NCI-H345 treated with DMSO at 0.1 percent for 48 hours (cell line): ENCODE measurements around the gene CKS2.
"Not testable (repeated sequence)": the region's sequence is repeated elsewhere in the genome, so short reads cannot be mapped to it uniquely, and the experiment has no call there.

ENCODE experiments used
- DNase-seq: peaks from one replicate; lab custom pipeline; 2025; ENCODE audit not compliant: unreplicated experiment; lab: John Stamatoyannopoulos, UW

CKS2 gene

DNA sequence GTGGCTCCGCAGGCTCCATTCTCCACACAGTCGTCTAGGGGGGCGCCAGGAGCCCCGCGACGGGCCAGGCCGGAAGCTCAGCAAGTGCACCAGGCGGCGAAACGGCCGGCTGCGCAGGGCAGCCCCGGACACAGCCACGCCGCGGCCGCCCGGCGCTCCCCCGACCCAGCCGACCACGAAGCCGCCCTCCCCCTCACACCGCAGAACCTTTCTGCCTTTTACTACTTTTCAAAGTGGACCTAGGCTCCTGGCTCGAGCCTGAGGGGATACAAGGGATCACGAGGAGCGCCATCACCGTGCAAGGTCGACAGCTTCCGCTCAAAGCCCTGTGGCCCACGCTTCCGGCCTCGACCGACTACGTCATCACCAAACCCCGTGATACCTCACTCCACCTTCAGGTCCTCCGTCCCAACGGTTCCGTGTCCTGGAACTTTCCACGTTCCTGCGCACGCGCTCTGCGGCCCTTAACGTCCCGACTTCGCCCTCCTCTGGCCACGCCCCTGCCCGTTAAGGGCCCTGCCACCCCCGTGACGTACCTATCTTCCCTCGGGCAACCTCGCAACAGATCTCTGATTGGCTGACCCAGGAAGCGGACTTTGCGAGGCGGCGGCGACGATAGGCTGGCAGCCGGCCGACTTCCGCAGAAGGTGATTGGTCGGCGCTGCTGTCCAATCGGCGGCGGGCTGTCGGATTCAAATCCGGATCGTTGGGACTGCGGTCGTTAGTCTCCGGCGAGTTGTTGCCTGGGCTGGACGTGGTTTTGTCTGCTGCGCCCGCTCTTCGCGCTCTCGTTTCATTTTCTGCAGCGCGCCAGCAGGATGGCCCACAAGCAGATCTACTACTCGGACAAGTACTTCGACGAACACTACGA lies at the start of gene CKS2:
Gene CKS2 (plus strand): TSS at position 721 of the 871 bp plus-strand sequence. CDS start 98 bp downstream, at position 819.
- peak; percentile 97 for DNase-seq

DNA sequence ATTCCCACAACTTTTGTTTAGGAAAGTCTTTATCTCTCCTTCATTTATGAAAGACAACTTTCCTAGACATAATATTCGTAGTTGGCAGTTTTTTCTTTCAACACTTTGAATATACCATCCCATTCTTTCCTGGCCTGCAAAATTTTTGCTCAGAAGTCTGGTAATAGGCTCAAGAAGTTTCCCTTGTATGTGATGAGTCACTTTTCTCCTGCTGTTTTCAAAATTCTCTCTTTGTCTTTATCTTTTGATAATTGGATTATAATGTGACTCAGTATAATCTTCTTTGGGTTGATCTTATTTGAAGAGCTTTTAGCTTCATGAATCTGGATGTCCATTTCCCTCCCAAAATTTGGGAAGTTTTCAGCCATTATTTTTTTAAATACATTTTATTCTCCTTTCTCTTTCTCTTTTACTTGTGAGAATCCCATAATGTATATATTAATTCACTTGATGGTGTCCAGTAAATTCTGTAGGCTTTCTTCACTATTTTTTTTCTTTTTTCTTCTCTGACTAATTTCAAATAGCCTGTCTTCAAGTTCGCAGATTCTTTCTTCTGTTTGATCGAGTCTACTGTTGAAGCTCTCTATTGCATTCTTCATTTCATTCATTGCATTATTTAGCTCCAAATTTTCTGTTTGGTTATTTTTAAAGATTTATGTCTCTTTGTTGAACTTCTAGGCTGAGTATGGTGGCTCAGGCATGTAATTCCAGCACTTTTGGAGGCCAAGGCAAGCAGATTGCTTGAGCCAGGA lies 37.3 kb upstream of the CKS2 start:
- no peak for DNase-seq

DNA sequence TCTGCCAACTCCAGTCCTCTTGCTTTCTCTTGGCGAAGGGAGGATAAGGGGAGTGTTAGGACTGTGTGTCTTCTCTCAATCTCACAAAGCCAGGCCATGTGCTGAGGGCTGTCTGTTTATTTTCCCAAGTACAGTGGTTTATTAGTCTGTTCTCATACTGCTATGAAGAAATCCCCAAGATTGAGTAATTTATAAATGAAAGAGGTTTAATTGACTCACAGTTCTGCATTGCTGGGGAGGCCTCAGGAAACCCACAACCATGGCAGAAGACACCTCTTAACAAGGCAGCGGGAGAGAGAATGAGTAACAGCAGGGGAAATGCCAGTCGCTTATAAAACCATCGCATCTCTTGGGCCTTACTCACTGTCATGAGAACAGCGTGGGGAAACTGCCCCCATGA lies 36.2 kb upstream of the CKS2 start:
- DNase-seq = no peak

DNA sequence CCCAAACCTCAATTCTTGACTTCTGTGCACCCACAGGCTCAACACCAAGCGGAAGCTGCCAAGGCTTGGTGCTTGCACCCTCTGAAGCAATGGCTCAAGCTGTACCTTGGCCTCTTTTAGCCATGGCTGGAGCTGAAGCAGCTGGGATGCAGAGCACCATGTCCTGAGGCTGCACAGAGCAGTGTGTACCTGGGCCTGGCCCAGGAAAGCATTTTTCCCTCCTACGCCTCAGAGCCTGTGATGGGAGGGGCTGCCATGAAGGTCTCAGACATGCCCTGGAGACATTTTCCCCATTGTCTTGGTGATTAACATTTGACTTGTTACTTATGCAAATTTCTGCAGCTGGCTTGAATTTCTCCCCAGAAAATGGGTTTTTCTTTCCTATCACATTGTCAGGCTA lies 35.0 kb upstream of the CKS2 start:
- not testable (repeated sequence) for DNase-seq

DNA sequence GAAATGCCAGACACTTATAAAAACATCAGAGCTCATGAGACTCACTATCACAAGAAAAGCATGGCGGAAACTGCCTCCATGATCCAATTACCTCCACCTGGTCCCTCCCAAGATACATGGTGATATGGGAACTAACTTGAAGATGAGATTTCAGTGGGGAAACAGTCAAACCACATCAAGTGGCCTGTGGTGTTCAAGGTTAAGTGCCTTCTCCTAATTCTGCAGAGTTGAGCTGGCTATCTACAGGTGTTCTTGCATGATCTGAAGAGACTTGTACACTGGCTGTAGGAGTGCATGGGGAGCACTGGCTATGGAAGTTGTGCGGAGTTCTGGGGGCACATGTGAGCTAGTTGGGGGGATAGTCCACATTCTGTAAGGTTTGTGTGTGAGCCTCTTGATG lies 34.0 kb upstream of the CKS2 start:
- no peak for DNase-seq

DNA sequence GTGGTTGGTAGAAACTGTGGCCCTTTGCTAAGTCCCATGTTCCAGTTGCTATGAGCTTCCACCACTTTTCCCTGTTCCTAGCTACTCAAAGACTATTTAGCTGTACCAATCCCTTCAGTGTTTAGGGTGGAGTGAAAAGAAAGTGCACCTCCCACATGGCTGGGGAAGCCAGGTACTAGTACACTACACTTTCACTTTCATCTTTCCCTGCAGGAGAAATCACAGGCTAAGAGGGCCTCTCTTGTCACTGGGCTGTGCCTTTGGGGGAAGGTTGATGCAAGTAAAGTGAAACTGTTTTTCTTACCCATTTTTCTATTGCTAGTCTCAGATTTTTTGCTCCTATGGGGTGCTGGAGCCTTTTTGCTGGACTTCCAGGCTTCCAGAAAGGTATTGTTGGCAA lies 33.5 kb upstream of the CKS2 start:
- no peak for DNase-seq

DNA sequence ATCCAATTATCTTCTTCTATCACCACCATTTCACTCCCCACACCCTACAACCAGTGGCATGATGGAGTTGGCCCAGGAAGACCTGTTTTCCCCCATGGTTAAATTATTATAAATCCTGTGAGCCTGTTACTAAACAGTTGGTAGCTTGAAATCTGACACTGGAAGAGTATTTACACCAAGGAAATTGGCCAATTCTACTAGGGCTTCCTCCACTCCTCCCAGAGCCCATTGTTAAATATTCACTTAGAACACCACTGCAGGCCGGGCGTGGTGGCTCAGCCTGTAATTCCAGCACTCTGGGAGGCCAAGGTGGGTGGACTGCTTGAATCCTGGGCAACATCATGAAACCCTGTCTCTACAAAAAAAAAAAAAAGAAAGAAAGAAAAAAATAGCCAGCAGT lies 32.4 kb upstream of the CKS2 start:
- no peak for DNase-seq

DNA sequence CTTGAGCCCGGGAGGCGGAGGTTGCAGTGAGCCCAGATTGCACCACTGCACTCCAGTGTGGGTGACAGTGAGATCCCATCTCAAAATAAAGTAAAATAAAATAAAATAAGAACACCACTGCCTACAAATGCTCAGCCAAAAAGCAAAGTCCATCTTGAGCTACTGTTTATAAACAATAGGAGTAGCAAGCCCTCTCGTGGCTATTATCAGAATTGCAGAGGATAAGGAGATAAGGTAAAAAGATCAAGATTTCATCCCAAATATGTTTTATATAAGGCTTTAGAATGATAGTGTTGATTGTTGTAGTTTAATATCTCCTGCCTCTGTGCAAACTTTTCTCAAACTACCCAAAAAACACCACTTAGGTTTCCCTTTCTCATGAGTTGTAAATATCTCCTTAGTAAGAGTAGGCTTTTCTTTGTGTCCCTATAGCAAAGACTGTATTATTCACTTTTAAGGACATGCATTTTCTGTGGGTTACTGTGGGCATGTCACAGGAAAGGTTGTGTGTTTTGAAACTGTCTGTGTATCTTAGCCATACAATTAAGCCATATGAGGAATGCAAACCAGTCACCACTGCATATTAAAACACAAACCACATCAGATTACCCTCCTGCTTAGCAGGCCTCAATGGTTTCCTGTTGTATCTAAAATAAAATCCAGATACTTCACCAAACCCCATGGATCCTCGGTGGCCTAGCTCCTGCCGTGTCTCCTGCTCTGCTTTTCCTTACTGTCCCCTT lies 31.8 kb upstream of the CKS2 start:
- no peak for DNase-seq

DNA sequence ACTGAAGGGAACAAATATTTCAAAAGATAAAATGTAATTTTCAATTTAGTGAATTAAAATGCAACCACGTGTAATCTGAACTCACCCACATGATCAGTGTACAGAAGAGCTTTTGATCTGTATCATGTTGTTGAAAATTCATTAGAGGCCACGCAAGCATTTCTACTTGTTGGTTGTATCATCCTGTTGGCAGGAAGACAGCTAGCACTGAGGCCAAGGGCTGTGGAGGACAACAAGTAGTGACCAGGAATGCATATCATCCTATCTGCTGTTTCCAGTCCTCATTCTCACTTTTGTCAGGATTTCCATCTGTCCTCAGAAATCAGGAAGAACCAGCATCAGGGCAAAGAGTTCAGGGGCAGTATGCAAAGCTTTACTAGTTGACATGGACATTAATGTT lies 29.9 kb upstream of the CKS2 start:
- no peak for DNase-seq

DNA sequence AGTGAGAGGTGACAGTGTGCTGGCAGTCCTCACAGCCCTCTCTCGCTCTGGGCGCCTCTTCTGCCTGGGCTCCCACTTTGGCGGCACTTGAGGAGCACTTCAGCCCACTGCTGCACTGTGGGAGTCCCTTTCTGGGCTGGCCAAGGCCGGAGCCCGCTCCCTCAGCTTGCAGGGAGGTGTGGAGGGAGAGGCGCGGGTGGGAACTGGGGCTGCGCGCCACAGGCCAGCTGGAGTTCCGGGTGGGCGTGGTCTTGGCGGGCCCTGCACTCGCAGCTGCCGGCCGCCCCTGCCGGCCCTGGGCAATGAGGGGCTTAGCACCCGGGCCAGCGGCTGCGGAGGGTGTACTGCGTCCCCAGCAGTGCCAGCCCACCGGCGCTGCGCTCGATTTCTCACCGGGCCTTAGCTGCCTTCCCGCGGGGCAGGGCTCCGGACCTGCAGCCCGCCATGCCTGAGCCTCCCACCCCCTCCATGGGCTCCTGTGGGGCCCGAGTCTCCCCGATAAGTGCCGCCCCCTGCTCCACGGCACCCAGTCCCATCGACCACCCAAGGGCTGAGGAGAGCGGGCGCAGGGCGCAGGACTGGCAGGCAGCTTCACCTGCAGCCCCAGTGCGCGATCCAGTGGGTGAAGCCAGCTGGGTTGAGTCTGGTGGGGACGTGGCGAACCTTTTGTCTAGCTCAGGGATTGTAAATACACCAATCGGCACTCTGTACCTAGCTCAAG lies 28.6 kb upstream of the CKS2 start:
- DNase-seq = not testable (repeated sequence)

DNA sequence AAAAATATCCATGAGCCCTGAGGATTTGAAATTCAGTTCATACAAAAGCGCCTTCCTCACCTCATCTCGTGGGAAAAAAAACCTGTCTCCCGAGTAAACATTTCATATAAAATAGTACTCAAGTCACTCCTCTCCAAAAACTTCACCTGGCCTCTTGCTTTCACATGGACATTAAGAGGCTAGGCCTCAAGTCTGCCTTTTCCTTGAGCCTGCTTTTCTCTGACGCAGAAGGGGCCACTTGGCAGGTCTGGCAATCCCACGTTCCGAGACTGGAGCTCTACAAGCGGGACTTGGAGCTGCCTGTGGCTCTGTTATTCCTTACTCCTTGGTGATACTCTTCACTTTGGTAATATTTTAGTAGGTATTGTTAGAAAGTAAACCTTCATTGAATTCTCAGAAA lies 26.9 kb upstream of the CKS2 start:
- no peak for DNase-seq

DNA sequence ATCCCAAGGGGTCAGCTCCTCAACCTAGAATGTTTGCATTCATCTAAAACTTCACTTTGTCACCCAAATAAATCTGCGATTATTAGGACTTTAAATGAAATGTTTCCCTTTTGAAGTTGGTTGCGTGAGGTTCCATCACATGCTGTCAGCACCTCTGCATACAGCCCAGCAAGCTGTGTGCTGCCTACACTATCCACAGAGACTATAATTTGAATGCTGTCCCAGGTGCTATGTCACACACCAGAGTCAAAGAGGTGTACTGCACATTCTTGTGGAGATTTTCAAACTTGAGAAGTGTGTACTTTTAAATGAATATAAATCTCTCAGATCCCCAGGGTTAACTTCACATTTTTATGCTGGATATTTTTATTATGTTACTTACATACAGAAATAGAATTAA lies 19.3 kb upstream of the CKS2 start:
- DNase-seq = no peak

DNA sequence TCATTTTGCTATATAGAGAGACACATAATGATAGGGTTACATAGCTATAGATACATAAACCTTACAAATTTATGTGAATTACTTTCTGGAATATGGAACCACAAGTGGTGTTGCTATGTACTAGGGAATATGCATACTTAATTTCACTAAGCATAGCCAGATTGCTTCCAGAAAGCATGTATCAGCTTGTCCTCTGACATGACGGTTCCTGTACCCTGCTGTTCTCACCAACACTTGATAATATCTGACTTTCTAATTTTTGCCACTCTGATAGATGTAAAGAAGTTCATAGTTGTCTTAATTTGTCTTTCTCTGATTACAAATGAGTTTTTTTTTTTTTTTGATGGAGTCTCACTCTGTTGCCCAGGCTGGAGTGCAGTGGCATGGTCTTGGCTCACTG lies 18.0 kb upstream of the CKS2 start:
- DNase-seq = no peak

DNA sequence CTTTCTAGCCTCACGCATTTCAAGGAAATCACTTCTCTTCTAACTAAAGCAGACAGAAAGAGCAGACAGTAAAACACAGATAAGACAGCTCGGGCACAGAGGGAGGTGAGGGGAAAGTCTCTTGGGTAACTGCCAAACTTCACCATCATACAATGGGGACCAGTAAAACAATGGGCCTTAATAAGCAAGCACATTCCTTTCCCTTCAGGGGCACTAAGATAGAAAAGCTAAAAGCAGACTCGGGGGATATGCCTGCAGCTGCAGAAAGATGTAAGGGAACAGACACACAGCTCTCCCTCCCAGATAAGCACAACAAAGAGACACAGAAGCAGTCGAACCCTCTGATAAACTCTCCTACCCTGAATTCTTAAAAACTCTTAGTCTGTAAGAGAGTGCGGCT lies 15.6 kb upstream of the CKS2 start:
- no peak for DNase-seq

DNA sequence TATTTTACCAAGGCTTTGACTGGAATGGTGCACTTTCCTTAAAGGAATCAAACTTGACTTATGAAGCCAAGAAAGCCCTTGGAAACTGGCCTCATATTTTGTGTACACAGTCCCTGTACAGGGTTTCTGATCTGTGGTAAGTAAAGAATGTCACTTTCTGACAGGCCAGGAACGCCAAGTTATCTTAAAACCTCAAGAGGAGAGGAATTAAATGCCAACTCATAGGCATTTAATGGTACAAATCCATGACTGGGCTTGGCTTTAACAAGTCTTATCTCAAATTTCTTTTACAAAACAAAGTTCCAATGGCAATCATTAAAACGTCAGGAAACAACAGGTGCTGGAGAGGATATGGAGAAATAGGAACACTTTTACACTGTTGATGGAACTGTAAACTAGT lies 9.0 kb upstream of the CKS2 start:
- not testable (repeated sequence) for DNase-seq

DNA sequence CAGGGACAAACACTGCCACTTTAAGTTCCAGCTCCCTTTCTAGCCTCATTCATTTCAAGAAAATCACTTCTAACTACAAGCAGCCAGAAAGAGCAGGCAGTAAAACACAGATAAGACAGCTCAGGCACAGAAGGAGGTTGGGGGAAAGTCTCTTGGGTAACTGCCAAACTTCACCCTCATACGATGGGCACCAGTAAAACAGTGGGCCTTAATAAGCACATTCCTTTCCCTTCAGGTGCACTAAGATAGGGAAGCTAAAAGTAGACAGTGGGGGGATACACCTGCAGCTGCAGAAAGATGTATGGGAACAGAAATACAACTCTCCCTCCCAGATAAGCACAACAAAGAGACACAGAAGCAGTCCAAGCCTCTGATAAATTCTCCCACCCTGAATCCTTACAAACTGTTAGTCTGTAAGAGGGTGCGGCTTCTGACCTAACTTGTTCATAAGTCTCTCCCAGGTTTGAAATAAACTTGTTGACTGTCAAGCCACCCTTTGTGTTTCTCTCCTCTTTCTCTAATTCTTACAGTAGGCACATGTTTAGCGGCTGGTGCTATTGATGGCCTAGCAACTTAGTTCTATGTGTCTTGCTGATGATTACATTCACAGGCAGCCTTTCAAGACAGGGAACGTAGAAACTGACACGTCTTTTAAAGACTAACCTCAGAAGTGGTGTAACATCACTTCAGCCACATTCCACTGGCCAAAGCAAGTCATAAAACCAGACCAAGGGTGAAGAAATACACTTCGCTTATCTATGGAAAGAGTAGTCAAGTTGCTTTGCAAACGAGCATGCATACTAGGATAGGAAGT lies 6.8 kb upstream of the CKS2 start:
- DNase-seq = no peak

DNA sequence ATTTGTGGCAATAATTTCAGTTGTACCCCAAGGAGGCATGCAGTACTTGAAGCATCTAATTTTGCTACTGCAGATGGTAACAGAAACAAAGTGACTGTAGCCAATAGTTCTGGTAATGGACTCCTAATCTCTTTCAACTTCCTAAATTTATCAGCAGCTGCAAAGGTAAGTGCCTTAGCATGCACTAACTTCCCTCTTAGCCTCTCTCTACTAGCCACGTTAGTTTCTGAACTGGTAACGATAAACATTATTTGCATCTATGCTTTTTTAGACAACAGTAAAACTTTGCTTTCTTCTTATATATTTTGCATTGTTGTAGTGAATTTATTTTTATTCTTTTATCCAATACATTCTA lies 6.2 kb upstream of the CKS2 start:
- no peak for DNase-seq

DNA sequence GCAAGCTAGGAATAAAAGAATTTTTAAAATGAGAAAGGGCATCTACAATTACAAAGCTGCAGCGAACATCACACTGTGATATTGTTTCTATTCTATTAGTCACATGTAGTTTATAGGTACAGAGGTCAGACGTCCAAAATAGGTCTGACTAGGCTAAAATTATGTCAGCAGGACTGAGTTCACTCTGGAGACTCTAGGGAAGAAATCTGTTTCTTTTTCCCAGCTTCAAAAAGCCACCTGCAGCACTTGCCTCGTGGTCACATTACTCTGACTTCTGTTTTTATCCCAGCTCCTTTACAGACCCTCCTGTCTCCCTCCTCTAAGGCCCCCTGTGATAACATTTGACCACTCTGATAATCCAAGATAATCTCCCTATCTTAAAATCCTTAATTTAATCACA lies 5.1 kb upstream of the CKS2 start:
- DNase-seq = no peak

DNA sequence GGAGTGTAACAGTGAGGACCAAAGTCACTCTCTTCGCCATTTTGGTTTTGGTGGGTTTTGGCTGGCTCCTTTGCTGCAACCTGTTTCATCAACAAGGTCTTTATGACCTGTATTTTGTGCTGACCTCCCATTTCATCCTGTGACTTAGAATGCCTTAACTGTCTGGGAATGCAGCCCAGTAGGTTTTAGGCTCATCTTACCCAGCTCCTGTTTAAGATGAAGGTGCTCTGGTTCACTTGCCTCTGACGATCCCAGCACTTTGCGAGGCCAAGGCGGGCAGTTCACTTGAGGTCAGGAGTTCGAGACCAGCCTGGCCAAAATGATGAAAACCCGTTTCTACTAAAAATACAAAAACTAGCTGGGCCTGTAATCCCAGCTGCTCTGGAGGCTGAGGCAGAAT lies 1.8 kb upstream of the CKS2 start:
- DNase-seq = no peak
